Measurements from ENCODE around the gene RASA4B.
A peak's percentile ranks its signal among the peaks of the same experiment; 100 is the strongest.
"Not testable (repeated sequence)": the region's sequence is repeated elsewhere in the genome, so short reads cannot be mapped to it uniquely, and the experiment has no call there.

RASA4B gene

GRCh38 chr7:102472126-102473041 lies 45.2 kb downstream of the RASA4B start:
- DNase-seq = no peak

GRCh38 chr7:102471791-102472125 lies 45.8 kb downstream of the RASA4B start:
- DNase-seq = no peak

GRCh38 chr7:102469972-102470825 lies 47.4 kb downstream of the RASA4B start:
- DNase-seq = no peak

- no peak for DNase-seq
These were observed 48.1 kb downstream of the RASA4B start for GRCh38 chr7:102469351-102469971.

DNA sequence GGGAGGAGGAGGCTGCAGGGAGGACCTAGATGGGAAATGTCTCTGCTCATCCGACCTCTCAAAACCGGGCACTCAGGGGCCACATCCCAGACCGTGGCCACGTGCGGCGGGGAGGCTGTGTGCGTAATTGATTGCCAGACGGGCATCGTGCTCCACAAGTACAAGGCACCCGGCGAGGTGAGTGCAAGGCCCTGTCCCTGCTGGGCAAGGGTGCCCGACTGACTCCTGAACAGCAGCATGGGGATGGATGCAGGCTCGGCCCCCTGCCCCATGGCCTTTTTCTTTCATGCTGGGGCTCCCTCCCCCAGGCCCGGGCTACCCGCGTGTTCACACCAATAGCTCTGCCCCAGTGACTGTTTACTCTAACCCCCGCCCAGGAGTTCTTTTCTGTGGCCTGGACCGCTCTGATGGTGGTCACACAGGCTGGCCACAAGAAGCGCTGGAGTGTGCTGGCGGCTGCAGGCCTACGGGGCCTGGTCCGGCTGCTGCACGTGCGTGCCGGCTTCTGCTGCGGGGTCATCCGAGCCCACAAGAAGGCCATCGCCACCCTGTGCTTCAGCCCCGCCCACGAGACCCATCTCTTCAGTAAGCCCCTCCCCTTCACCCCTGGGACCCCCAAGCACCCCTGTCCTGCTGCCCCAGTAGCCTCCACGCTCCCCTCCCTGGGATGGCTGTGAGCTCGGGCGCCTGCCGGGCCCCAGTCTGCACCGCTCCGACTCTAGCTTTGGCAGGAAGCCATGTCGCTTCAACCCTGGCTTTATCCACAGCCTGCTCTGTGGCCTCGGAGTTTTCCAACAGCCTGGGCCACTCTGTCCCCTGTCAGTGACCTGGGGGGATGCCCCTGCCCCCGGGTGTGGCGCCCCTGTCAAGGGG lies 48.9 kb downstream of the RASA4B start:
- no peak for DNase-seq

- DNase-seq = no peak
These were observed 49.7 kb downstream of the RASA4B start for GRCh38 chr7:102467581-102468477.

GRCh38 chr7:102466097-102466496 lies 51.5 kb downstream of the RASA4B start:
- no peak for DNase-seq

- peak; percentile 88 for DNase-seq
These were observed 52.8 kb downstream of the RASA4B start, which contains the start of the genes ALKBH4 and LRWD1 for GRCh38 chr7:102464577-102465280. ALKBH4 (minus strand) TSS chr7:102464863; CDS start chr7:102464836, 27 bp downstream. LRWD1 (plus strand) TSS chr7:102464984; CDS start chr7:102465081, 97 bp downstream.

DNA sequence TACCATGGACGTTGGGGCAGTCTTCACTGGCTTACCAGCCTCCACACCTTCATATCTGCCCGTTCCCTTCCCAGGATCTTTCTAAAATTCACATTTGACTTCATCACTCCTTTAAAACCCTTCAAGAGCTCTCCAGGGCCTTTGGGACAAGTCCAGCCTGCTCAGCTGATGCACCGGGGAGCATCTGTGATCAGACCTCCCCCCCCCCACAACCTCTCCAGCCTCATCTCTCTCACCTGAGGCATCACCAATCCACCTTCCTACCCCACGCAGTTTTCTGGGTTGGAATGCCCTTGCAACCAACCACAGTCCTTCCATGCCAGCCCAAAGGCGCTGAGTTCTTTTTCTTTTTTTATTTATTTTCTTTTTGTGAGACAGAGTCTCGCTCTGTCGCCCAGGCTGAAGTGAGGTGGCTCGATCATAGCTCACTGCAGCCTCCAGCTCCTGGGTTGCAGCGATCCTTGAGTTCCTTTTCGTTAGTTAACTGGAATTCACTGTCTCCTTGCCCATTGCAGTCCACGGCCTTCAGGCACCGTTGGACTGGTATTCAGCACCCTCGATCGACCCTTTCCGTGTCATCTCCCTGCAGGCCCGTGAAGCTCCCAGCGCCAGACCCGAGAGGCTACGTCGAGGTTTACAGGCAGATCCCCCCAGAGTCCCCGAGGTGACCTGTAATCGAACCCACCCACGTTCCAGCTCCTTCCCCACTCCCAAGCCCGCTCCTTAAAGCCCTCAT lies 53.6 kb downstream of the RASA4B start:
- DNase-seq = no peak

GRCh38 chr7:102460467-102460866 lies 57.1 kb downstream of the RASA4B start:
- DNase-seq = no peak

GRCh38 chr7:102459221-102459844 lies 58.2 kb downstream of the RASA4B start:
- no peak for DNase-seq

- no peak for DNase-seq
These were observed 60.1 kb downstream of the RASA4B start for GRCh38 chr7:102457352-102457924.

DNA sequence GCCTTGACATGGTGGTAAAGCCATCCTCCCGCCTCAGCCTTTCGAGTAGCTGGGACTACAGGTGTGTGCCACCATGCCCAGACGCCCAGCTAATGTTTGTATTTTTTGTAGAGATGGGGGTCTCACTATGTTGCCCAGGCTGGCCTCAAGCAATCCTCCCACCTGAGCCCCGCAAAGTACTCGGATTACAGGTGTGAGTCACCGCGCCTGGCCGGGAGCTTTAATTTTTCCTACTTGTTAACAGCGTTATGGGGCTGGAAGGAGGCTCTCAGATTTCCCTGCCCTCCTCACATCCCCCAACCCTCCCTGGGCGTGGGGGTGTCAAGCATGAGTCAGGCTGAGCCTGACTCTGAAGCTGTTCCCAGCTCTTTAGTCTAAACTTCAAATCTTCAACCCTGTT lies 61.2 kb downstream of the RASA4B start:
- no peak for DNase-seq

- DNase-seq = no peak
These were observed 62.0 kb downstream of the RASA4B start for GRCh38 chr7:102455596-102455995.

GRCh38 chr7:102454932-102455331 lies 62.6 kb downstream of the RASA4B start:
- DNase-seq = not testable (repeated sequence)

DNA sequence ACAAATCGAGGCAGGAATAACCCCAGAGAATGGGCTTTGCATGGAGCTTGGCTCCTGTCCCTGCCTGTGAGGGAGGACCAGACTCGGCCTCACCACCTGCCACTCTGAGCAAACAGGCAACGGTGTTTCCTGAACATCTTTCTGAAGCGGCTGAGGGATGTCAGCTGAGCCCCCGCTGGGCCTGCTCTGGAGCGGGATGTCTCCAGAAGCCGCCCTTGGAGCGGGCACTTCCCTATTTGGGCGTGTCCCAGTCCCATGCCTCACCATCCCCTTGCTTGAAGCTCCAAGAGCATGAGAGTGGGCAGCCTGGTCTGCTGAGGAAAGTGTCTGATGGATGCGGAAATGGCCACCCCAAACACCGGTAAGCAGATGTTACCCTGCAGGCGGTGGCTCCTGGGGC lies 63.1 kb downstream of the RASA4B start:
- DNase-seq = no peak

- DNase-seq = no peak
These were observed 64.3 kb downstream of the RASA4B start for GRCh38 chr7:102453319-102453718.

DNA sequence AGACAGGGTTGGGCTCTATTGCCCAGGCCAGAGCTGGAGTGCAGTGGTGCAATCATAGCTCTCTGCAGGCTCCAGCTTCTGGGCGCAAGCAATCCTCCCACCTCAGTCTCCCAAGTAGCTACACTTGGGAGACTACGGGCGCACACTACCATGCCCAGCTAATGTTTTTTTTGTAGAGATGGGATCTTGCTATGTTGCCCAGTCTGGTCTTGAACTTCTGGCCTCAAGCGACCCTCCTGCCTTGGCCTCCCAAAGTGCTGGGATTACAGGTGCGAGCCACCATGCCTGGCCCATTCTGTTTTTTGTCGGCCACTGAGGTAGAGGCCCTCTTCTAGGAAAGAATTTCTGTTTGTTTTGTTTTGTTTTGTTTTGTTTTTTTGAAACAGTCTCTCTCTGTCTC lies 65.1 kb downstream of the RASA4B start:
- no peak for DNase-seq
